ENCODE data around the gene AADAC.

AADAC gene

DNA sequence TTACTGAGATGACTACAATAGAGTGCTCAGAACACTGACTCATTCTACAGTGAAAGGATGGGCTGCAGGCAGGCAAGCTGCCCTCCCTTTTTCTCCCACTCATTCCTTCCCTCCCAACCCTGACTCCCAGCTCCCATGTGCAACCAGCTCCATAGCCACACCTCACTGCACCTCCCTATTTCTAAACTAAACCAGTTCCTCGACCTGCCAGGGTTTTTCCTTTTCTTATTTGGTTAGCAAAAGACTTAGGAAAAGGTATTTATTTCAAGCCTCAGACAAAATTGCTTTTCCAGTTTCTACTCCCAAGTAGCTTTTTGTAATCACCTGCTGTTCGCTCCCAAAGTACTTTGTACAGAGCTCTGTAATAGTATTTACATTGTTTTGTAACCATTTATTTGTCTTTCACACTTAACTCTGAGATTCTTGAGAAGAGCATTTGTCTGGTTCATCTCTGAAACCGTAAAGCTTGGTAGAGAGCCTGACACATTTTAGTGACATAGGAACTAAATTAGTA is 2.2 kb downstream of the AADAC start:
- FAIRE-seq: no peak

DNA sequence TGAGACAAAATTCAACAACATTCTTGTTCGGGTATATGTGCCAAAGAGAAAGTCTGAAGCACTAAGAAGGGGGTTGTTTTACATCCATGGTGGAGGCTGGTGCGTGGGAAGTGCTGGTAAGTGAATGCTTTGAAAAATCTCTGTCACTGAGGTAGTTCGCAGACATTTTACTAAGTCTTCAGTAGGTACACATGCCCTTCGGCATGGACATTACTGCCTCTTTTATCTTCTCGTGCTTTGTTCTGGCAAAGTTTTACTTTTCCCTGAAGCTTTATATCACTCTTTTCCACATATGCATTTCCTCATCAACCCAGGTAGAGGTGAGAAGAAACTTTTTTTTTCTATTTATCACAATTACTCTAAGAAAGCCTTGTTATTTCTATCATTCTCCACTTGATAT is 3.6 kb downstream of the AADAC start:
- no peak for TF ChIP-seq TAF1 (IDR thresholded peaks at IDR 0.05; ENCODE audit: low read depth, low read length)
- no peak for TF ChIP-seq POLR2AphosphoS5 (IDR thresholded peaks at IDR 0.05; ENCODE audit: low read depth, low read length)
- TF ChIP-seq PAX5 (IDR thresholded peaks at IDR 0.05; ENCODE audit: insufficient read depth, low read length, severe bottlenecking): no peak
- TF ChIP-seq SPI1 (IDR thresholded peaks at IDR 0.05; ENCODE audit: low read depth, low read length): no peak
- TF ChIP-seq POU2F2 (IDR thresholded peaks at IDR 0.05; ENCODE audit: low read depth, low read length): no peak
- no peak for TF ChIP-seq POLR2A (IDR thresholded peaks at IDR 0.05; ENCODE audit: low read depth, low read length)
- FAIRE-seq (no peak), DNase-seq (ENCODE audit: insufficient read length, low spot score) (no peak)

More for the DNA sequence above, 2.2 kb downstream of the AADAC start:
- DNase-seq (ENCODE audit: insufficient read length, low spot score): no peak
- TF ChIP-seq POU2F2 (IDR thresholded peaks at IDR 0.05; ENCODE audit: low read depth, low read length) (no peak), SPI1 (IDR thresholded peaks at IDR 0.05; ENCODE audit: low read depth, low read length) (no peak), POLR2AphosphoS5 (IDR thresholded peaks at IDR 0.05; ENCODE audit: low read depth, low read length) (no peak), PAX5 (IDR thresholded peaks at IDR 0.05; ENCODE audit: insufficient read depth, low read length, severe bottlenecking) (no peak), POLR2A (IDR thresholded peaks at IDR 0.05; ENCODE audit: low read depth, low read length) (no peak), TAF1 (IDR thresholded peaks at IDR 0.05; ENCODE audit: low read depth, low read length) (no peak)

DNA sequence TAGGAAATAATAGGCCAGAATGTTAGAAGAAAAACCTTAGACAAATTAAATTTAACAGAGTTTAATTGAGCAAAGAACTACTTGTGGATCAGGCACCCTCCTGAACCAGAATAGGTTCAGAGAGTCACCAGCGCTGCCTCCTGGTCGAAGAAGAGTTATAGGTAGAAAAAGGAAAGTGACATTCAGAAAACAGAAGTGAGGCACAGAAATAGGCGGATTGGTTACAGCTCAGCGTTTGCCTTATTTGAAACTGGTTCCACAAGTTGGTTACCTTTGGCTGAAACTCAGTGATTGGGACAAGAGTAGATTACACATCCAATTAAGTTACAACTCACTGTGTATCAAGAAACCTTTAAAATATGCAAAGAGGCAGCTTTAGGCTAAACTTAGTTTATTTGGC is 4.4 kb downstream of the AADAC start:
- no peak for FAIRE-seq
- no peak for TF ChIP-seq SPI1 (IDR thresholded peaks at IDR 0.05; ENCODE audit: low read depth, low read length)
- TF ChIP-seq PAX5 (IDR thresholded peaks at IDR 0.05; ENCODE audit: insufficient read depth, low read length, severe bottlenecking): no peak
- TF ChIP-seq POLR2AphosphoS5 (IDR thresholded peaks at IDR 0.05; ENCODE audit: low read depth, low read length): no peak
- no peak for TF ChIP-seq TAF1 (IDR thresholded peaks at IDR 0.05; ENCODE audit: low read depth, low read length)
- TF ChIP-seq POU2F2 (IDR thresholded peaks at IDR 0.05; ENCODE audit: low read depth, low read length): no peak
- TF ChIP-seq POLR2A (IDR thresholded peaks at IDR 0.05; ENCODE audit: low read depth, low read length): no peak
- DNase-seq (ENCODE audit: insufficient read length, low spot score): no peak

DNA sequence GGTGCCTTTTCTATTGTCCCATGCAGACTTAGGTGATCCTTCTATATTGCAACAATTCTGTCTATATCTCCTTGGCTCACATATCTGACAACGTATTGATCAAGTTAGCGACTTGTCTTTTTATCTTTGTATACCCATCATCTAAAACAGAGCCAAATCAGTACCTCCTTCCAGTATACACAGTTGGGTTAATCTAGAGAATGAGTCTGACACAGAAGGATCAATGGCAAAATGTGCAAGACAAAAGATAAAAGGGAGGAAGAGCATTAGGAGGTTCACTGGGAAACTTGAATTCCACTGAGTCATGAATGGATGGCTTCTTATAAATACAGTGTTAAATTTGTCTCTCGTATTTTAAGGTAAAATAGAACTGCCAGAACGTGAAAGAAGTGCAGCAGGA is 6.0 kb downstream of the AADAC start:
- DNase-seq (ENCODE audit: insufficient read length, low spot score) (no peak), FAIRE-seq (no peak)
- TF ChIP-seq PAX5 (IDR thresholded peaks at IDR 0.05; ENCODE audit: insufficient read depth, low read length, severe bottlenecking) (no peak), TAF1 (IDR thresholded peaks at IDR 0.05; ENCODE audit: low read depth, low read length) (no peak), POLR2A (IDR thresholded peaks at IDR 0.05; ENCODE audit: low read depth, low read length) (no peak), POU2F2 (IDR thresholded peaks at IDR 0.05; ENCODE audit: low read depth, low read length) (no peak), POLR2AphosphoS5 (IDR thresholded peaks at IDR 0.05; ENCODE audit: low read depth, low read length) (no peak), SPI1 (IDR thresholded peaks at IDR 0.05; ENCODE audit: low read depth, low read length) (no peak)

DNA sequence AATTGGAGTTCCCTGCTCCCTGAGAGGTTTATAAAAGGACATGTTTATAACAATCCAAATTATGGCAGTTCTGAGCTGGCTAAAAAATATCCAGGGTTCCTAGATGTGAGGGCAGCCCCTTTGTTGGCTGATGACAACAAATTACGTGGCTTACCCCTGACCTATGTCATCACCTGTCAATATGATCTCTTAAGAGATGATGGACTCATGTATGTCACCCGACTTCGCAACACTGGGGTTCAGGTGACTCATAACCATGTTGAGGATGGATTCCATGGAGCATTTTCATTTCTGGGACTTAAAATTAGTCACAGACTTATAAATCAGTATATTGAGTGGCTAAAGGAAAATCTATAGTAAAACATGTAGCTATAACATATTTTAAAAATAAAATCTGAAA is 13.9 kb downstream of the AADAC start:
- no peak for FAIRE-seq
- DNase-seq (ENCODE audit: insufficient read length, low spot score): no peak

DNA sequence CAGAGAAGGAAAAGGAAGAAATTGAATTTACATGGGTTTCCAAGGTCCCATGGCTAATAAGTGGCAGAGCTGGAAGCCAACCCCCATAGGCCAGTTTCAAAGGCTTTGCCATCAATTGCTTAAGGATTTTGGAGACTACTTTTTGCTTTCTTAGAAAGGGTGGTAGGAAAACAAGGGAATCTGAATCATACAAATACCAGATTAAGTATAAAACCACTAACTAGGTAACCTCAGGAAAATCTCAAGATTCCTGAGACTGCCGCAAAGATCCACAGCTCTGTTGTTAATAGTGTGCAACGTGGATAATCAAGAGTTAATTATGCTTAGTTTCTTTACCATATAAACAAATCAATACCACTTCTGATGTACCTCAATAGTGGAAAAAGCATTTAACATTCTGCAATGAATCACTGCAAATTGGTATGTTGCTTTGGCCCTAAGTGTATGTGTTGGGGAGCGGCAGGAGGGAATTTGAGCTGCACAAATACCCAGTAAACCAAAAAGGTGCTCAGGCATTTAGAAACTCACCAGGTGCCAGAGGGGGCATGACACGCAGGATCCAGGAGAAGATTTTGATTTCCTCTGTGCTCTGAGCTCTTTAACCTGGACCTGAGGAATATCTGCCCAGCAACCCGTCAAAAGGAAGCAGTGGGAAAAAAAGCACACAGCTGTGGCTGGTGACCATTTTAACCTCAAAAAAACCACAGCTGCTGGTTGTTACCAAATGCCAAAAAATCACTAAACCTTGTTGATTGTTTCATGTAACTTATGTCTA is 22.0 kb downstream of the AADAC start:
- no peak for DNase-seq (ENCODE audit: insufficient read length, low spot score)
- no peak for TF ChIP-seq SPI1 (IDR thresholded peaks at IDR 0.05; ENCODE audit: low read depth, low read length)
- TF ChIP-seq POLR2AphosphoS5 (IDR thresholded peaks at IDR 0.05; ENCODE audit: low read depth, low read length): no peak
- TF ChIP-seq PAX5 (IDR thresholded peaks at IDR 0.05; ENCODE audit: insufficient read depth, low read length, severe bottlenecking): no peak
- TF ChIP-seq POU2F2 (IDR thresholded peaks at IDR 0.05; ENCODE audit: low read depth, low read length): no peak
- no peak for TF ChIP-seq POLR2A (IDR thresholded peaks at IDR 0.05; ENCODE audit: low read depth, low read length)
- no peak for TF ChIP-seq TAF1 (IDR thresholded peaks at IDR 0.05; ENCODE audit: low read depth, low read length)
- FAIRE-seq: no peak

More for the DNA sequence above, 13.9 kb downstream of the AADAC start:
- no peak for TF ChIP-seq SPI1 (IDR thresholded peaks at IDR 0.05; ENCODE audit: low read depth, low read length)
- TF ChIP-seq POLR2AphosphoS5 (IDR thresholded peaks at IDR 0.05; ENCODE audit: low read depth, low read length): no peak
- no peak for TF ChIP-seq POLR2A (IDR thresholded peaks at IDR 0.05; ENCODE audit: low read depth, low read length)
- no peak for TF ChIP-seq PAX5 (IDR thresholded peaks at IDR 0.05; ENCODE audit: insufficient read depth, low read length, severe bottlenecking)
- TF ChIP-seq POU2F2 (IDR thresholded peaks at IDR 0.05; ENCODE audit: low read depth, low read length): no peak
- no peak for TF ChIP-seq TAF1 (IDR thresholded peaks at IDR 0.05; ENCODE audit: low read depth, low read length)

DNA sequence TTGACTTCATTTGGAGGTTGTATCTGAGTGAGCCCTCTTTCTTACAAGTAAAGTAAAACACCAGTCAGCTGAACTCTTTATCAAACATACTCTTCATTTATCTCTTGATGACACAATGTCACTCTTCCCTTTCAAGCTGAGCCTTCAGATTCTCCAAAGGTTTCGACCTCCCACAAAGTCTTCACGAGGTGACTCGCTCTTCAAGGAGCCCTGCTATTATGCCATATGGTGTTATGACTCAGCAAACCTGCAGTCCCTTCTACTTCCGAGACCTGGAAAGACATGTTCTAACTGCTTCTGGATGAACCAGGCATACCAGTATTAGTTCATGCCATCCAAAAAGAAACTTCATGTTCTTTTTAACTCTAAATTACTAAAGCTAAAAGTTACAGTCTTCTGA is 23.1 kb downstream of the AADAC start:
- no peak for FAIRE-seq

DNA sequence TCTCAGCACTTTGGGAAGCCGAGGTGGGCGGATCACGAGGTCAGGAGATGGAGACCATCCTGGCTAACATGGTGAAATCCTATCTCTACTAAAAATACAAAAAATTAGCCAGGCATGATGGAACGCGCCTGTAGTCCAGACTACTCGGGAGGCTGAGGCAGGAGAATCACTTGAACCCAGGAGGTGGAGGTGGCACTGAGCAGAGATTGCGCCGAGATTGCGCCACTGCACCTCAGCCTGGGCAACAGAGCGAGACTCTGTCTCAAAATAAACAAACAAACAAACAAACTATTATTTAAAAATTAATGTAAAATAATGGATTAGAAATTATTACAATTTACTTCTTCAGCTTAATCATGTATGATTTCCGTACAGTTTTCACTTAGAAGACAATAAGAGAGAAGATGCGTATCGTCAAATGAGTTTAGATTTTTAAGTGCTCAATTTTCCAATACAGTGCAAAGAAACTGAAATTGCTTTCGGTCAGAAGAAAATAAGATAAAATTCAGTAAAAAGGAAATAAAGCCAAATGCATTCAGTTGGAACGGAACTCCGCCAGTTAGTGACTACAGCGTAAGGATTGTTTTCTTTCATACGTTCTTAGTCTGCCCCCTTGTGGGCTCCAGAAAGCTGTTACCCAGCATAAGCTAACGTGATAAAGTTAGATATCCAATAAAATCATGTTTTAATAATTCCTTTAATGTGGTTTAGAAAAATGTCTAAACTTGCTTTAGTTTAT is 24.8 kb downstream of the AADAC start:
- TF ChIP-seq SPI1 (IDR thresholded peaks at IDR 0.05; ENCODE audit: low read depth, low read length) (no peak), PAX5 (IDR thresholded peaks at IDR 0.05; ENCODE audit: insufficient read depth, low read length, severe bottlenecking) (peak; percentile 18)
- peak; percentile 21 for DNase-seq (ENCODE audit: insufficient read length, low spot score)
- FAIRE-seq: peak; percentile 43

More for the DNA sequence above, 23.1 kb downstream of the AADAC start:
- no peak for DNase-seq (ENCODE audit: insufficient read length, low spot score)
- TF ChIP-seq PAX5 (IDR thresholded peaks at IDR 0.05; ENCODE audit: insufficient read depth, low read length, severe bottlenecking): no peak
- TF ChIP-seq SPI1 (IDR thresholded peaks at IDR 0.05; ENCODE audit: low read depth, low read length): no peak
- TF ChIP-seq POU2F2 (IDR thresholded peaks at IDR 0.05; ENCODE audit: low read depth, low read length): no peak
- no peak for TF ChIP-seq POLR2AphosphoS5 (IDR thresholded peaks at IDR 0.05; ENCODE audit: low read depth, low read length)
- no peak for TF ChIP-seq TAF1 (IDR thresholded peaks at IDR 0.05; ENCODE audit: low read depth, low read length)
- no peak for TF ChIP-seq POLR2A (IDR thresholded peaks at IDR 0.05; ENCODE audit: low read depth, low read length)

DNA sequence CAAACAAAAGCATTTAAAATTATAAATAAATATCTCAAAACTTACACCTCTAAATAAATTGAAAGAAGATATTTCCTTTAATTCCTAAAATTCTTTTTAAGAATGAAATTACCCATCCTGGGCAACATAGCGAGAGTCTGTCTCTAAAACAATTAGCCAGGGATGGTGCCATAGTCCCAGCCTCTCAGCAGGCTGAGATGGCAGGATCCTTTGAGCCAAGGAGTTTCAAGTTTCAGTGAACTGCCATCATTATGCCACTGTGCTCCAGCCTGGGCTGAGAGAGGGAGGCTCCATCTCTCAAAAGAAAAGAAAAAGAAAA is 25.4 kb downstream of the AADAC start:
- TF ChIP-seq SPI1 (IDR thresholded peaks at IDR 0.05; ENCODE audit: low read depth, low read length) (no peak), POLR2AphosphoS5 (IDR thresholded peaks at IDR 0.05; ENCODE audit: low read depth, low read length) (no peak), POU2F2 (IDR thresholded peaks at IDR 0.05; ENCODE audit: low read depth, low read length) (no peak), PAX5 (IDR thresholded peaks at IDR 0.05; ENCODE audit: insufficient read depth, low read length, severe bottlenecking) (no peak)
- DNase-seq (ENCODE audit: insufficient read length, low spot score) (no peak), FAIRE-seq (no peak)

Measured in GM12891 (cell line).